A549 (cell line): ENCODE results near the gene CMTM4. TPM values are rescaled to one million over a fixed set of nuclear protein-coding genes. Genes with fewer than 3 reads are reported as not detected.

Source experiments
- ATAC-seq, 2 experiments: fragments of 200-7000 bp in 1 of 2; fragments of >200 bp in 1 of 2; cut with Nextera tagmentation in 1 of 2; cut with Tn5 transposase in 1 of 2; 3 replicates each; pipeline versions ENCODE4 v1.8.0 to v1.9.1; 2018 to 2020; ENCODE audit warnings: mild to moderate bottlenecking in 1 of 2, moderate library complexity in 1 of 2
- CTCF ChIA-PET: fragments of 300-600 bp; sonication (Branson Sonifier 250); formaldehyde crosslinking; extraction: SDS; loops from one replicate; lab custom pipeline; 2021; ENCODE audit warnings: antibody characterized with exemption, inconsistent platforms; lab: Yijun Ruan, JAX
- POLR2A ChIA-PET: fragments of 350-600 bp; formaldehyde crosslinking; extraction: SDS; loops from one replicate; lab custom pipeline; 2021; ENCODE audit warnings: antibody characterized with exemption, inconsistent platforms; lab: Yijun Ruan, JAX
- DNase-seq, 2 experiments: peaks; one replicate each; pipeline versions ENCODE4 v3.0.0 to v3.0.0-alpha.2; 2011 to 2016; ENCODE audit warnings: low read depth in 1 of 2, low spot score in 1 of 2
- FAIRE-seq: peaks from 2 replicates; lab custom pipeline; 2011; peaks lifted over from hg19 to GRCh38; lab: Jason Lieb, UNC
- H3K27ac ChIP-seq, 2 experiments: fragments of >200 bp; sonication (Bioruptor Twin); formaldehyde crosslinking; 3 replicates each; pipeline ENCODE4 v1.5.1; 2016 to 2017
- H3K4me1 ChIP-seq: fragments of >200 bp; sonication (Bioruptor Twin); formaldehyde crosslinking; 3 replicates; pipeline ENCODE4 v1.6.1; 2016
- H3K4me2 ChIP-seq: fragments of >200 bp; sonication (Bioruptor Twin); formaldehyde crosslinking; 3 replicates; pipeline ENCODE4 v1.6.1; 2016
- H3K4me3 ChIP-seq: fragments of >200 bp; sonication (Bioruptor Twin); formaldehyde crosslinking; 3 replicates; pipeline ENCODE4 v1.5.1; 2016
- H3K9me3 ChIP-seq: fragments of >200 bp; sonication (Bioruptor Twin); formaldehyde crosslinking; 3 replicates; pipeline ENCODE4 v1.6.1; 2016
- CHD2 ChIP-seq: fragments of 150-350 bp; IDR thresholded peaks from 2 replicates; pipeline ENCODE4 v1.6.1; 2014; ENCODE audit warnings: low read length; ENCODE audit not compliant: partially characterized antibody
- EHF ChIP-seq: fragments of 250-450 bp; sonication (Bioruptor Pico); IDR thresholded peaks from 2 replicates; pipeline ENCODE4 v1.5.0; 2020; ENCODE audit warnings: mild to moderate bottlenecking
- EP300 ChIP-seq, 2 experiments: fragments of >200 bp; sonication (Bioruptor Twin); formaldehyde crosslinking; IDR thresholded peaks; 2 replicates in 1 of 2; 3 replicates in 1 of 2; pipeline ENCODE4 v1.6.1; 2016 to 2017
- FOXS1 ChIP-seq: fragments of 250-450 bp; sonication (Bioruptor Pico); IDR thresholded peaks from 2 replicates; pipeline ENCODE4 v1.5.0; 2020; ENCODE audit warnings: mild to moderate bottlenecking, moderate library complexity
- HES2 ChIP-seq: fragments of >200 bp; sonication (Bioruptor Twin); formaldehyde crosslinking; IDR thresholded peaks from 2 replicates; pipeline ENCODE4 v1.6.1; 2016
- HEYL ChIP-seq: fragments of 250-450 bp; sonication (Bioruptor Pico); IDR thresholded peaks from 2 replicates; pipeline ENCODE4 v1.8.0; 2021; ENCODE audit warnings: mild to moderate bottlenecking, moderate library complexity
- HOXA7 ChIP-seq: fragments of 250-450 bp; sonication (Bioruptor Pico); IDR thresholded peaks from 2 replicates; pipeline ENCODE4 v1.5.0; 2020; ENCODE audit warnings: mild to moderate bottlenecking, moderate library complexity
- JUNB ChIP-seq: fragments of >200 bp; sonication (Bioruptor Twin); formaldehyde crosslinking; IDR thresholded peaks from 2 replicates; pipeline ENCODE4 v1.6.1; 2016
- KDM1A ChIP-seq: fragments of 200-600 bp; sonication (generic); IDR thresholded peaks from 2 replicates; pipeline ENCODE4 v1.6.1; 2016; ENCODE audit warnings: low read depth, mild to moderate bottlenecking
- MAFK ChIP-seq: fragments of 450-650 bp; IDR thresholded peaks from 2 replicates; pipeline ENCODE4 v1.6.1; 2014; ENCODE audit not compliant: partially characterized antibody
- NFE2L2 ChIP-seq: fragments of 150-350 bp; conservative IDR thresholded peaks from 2 replicates; pipeline ENCODE4 v1.6.1; 2014; ENCODE audit warnings: low read length
- NPAS2 ChIP-seq: fragments of 250-450 bp; sonication (Bioruptor Pico); IDR thresholded peaks from 2 replicates; pipeline ENCODE4 v1.8.0; 2022; ENCODE audit warnings: mild to moderate bottlenecking, moderate library complexity, borderline replicate concordance
- PHF8 ChIP-seq: fragments of 200-600 bp; sonication (generic); IDR thresholded peaks from 2 replicates; pipeline ENCODE4 v1.6.1; 2016; ENCODE audit warnings: low read depth, mild to moderate bottlenecking, antibody characterized with exemption, moderate library complexity, borderline replicate concordance
- POLR2AphosphoS2 ChIP-seq: conservative IDR thresholded peaks from 2 replicates; pipeline ENCODE4 v1.6.1; 2012; ENCODE audit warnings: low read length, improper control_type of control experiment, inconsistent platforms
- RARB ChIP-seq: fragments of 250-450 bp; sonication (Bioruptor Pico); IDR thresholded peaks from 2 replicates; pipeline ENCODE4 v1.8.0; 2021; ENCODE audit warnings: mild to moderate bottlenecking, moderate library complexity
- REST ChIP-seq: fragments of 200-600 bp; sonication (generic); IDR thresholded peaks from 2 replicates; pipeline ENCODE4 v1.6.1; 2016; ENCODE audit warnings: antibody characterized with exemption, mild to moderate bottlenecking, moderate library complexity
- RNF2 ChIP-seq: fragments of 200-600 bp; sonication (generic); IDR thresholded peaks from 2 replicates; pipeline ENCODE4 v1.6.1; 2016; ENCODE audit warnings: low read depth, mild to moderate bottlenecking, antibody characterized with exemption, moderate library complexity, borderline replicate concordance
- SMC3 ChIP-seq: fragments of >200 bp; sonication (Bioruptor Twin); formaldehyde crosslinking; IDR thresholded peaks from 3 replicates; pipeline ENCODE4 v1.6.1; 2018; ENCODE audit warnings: inconsistent platforms
- ZC3H11A ChIP-seq: fragments of 450-650 bp; IDR thresholded peaks from 2 replicates; pipeline ENCODE4 v1.6.1; 2014; ENCODE audit warnings: antibody characterized with exemption, mild to moderate bottlenecking
- ZFP36 ChIP-seq: fragments of 450-650 bp; IDR thresholded peaks from 2 replicates; pipeline ENCODE4 v1.6.1; 2014; ENCODE audit warnings: borderline replicate concordance; ENCODE audit not compliant: partially characterized antibody
- whole genome bisulfite sequencing: methylation state at CpG from one replicate; pipeline ENCODE4 v1.1.6; 2017; ENCODE audit errors: missing lambda C conversion rate; 5-methylcytosine and 5-hydroxymethylcytosine counted together
- polyA plus RNA-seq, 4 experiments: library from polyadenylated mRNA; depleted of rRNA in 3 of 4; stranded (reverse); fragments of >200 nt; fragmentation: RNase III in 1 of 4; extraction: RNeasy Plus Mini Kit Qiagen cat#74134 plus additional on column Dnase treatment in 1 of 4; gene quantifications; 2 replicates in 3 of 4; 3 replicates in 1 of 4; pipeline ENCODE4 v1.2.3, GENCODE V29; 2011 to 2017
- TF ChIP-seq, protein P1 (sequence below): fragments of 450-650 bp; IDR thresholded peaks from 2 replicates; pipeline ENCODE4 v1.6.1; 2014; ENCODE audit warnings: antibody characterized with exemption
- TF ChIP-seq, protein P2 (sequence below): IDR thresholded peaks from 2 replicates; pipeline ENCODE4 v1.6.1; 2012

CMTM4 gene
- polyA plus RNA-seq, 2 of the 4 experiments (the other 2 are of a cell fraction): 24.8 to 58.6 TPM

- no peak for FAIRE-seq
- ChIA-PET POLR2A (no interaction called here), CTCF (interaction anchor here (1.0 to 4.0 kb wide), 6 partner anchors 8 to 294 kb away, joined by 3 to 24 read pairs (median 4); no protein-coding TSS in a partner anchor)
- H3K9me3 ChIP-seq: no peaks in the 10 kb centered on the region
- no peak within 1 kb of the TSS for H3K4me3 ChIP-seq
- TF ChIP-seq HES2 (no peak), MAFK (no peak), EHF (CRISPR knock-in tag) (no peak), RARB (CRISPR knock-in tag) (no peak)
- TF ChIP-seq, protein P1, sequence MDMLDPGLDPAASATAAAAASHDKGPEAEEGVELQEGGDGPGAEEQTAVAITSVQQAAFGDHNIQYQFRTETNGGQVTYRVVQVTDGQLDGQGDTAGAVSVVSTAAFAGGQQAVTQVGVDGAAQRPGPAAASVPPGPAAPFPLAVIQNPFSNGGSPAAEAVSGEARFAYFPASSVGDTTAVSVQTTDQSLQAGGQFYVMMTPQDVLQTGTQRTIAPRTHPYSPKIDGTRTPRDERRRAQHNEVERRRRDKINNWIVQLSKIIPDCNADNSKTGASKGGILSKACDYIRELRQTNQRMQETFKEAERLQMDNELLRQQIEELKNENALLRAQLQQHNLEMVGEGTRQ: no peak
- no peak within 1 kb of the TSS for H3K27ac ChIP-seq
- H3K4me1 ChIP-seq: no peaks in the 10 kb centered on the region
- WGBS: 91% methylated on average over 77 of the region's 77 CpGs
- no peak for DNase-seq
- H3K4me2 ChIP-seq: no peak within 1 kb of the TSS
- ATAC-seq: no peak
Measured at GRCh38 chr16:66578651-66579531, 117.7 kb downstream of the CMTM4 start, which contains the start of gene CMTM2. TSS of gene CMTM2 (plus strand) at chr16:66579463. CDS start at chr16:66579608, 145 bp downstream.

DNA sequence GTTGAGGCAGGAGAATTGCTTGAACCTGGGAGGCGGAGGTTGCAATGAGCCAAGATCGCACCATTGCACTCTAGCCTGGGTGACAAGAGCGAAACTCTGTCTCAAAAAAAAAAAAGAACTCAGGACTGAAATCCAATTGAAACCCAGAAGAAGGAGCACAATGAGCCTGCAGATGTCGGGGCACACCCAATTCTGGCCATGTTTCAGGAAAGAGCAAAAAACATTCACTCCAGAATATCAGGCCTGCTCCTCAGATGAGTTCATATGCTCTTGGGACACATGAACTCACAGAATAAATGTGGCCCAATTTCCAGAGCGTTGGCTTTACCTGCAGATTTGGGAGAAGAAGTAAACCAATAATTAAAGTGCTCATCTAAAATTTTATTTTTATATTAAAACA lies 120.2 kb downstream of the CMTM4 start:
- POLR2A ChIA-PET: no interaction called here
- Histone ChIP-seq H3K9me3 (no peaks in the 10 kb centered on the region), H3K4me2 (no peak overlapping the region), H3K27ac (no peak overlapping the region), H3K4me1 (no peaks in the 10 kb centered on the region), H3K4me3 (no peak overlapping the region)
- 92% methylated on average over 5 of the region's 5 CpGs for WGBS
- TF ChIP-seq HES2 (no peak), ZFP36 (no peak), EP300 (IDR thresholded peaks at IDR 0.05) (no peak), ZC3H11A (no peak)
- CTCF ChIA-PET: interaction anchor here (1.4 to 2.9 kb wide), 3 partner anchors 13 to 21 kb away, joined by 3 to 9 read pairs (median 8); no protein-coding TSS in a partner anchor
- DNase-seq: no peak
- no peak for FAIRE-seq
- no peak for ATAC-seq

- H3K4me3 ChIP-seq: no peak overlapping the region
- FAIRE-seq: no peak
- H3K9me3 ChIP-seq: no peaks in the 10 kb centered on the region
- 87% methylated on average over 3 of the region's 3 CpGs for WGBS
- no peak for ATAC-seq
- POLR2A ChIA-PET: interaction anchor here (1.1 kb wide), 1 partner anchor 23 kb away, joined by 3 read pairs; the partner anchor contains the start of gene CKLF
- DNase-seq: no peak
- TF ChIP-seq, protein P2, sequence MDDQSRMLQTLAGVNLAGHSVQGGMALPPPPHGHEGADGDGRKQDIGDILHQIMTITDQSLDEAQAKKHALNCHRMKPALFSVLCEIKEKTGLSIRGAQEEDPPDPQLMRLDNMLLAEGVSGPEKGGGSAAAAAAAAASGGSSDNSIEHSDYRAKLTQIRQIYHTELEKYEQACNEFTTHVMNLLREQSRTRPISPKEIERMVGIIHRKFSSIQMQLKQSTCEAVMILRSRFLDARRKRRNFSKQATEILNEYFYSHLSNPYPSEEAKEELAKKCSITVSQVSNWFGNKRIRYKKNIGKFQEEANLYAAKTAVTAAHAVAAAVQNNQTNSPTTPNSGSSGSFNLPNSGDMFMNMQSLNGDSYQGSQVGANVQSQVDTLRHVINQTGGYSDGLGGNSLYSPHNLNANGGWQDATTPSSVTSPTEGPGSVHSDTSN: no peak
- no peak for TF ChIP-seq POLR2AphosphoS2
- TF ChIP-seq FOXS1 (CRISPR knock-in tag): no peak
- TF ChIP-seq KDM1A: no peak
- TF ChIP-seq NFE2L2: no peak
- TF ChIP-seq SMC3: no peak
- no peak for TF ChIP-seq CHD2
- TF ChIP-seq, protein P1: no peak
- TF ChIP-seq HEYL (CRISPR knock-in tag): no peak
- TF ChIP-seq REST: no peak
- TF ChIP-seq PHF8: no peak
- no peak for TF ChIP-seq RNF2
- no peak for TF ChIP-seq HOXA7 (CRISPR knock-in tag)
- TF ChIP-seq JUNB: no peak
- no peak for TF ChIP-seq RARB (CRISPR knock-in tag)
- no peak for TF ChIP-seq NPAS2 (CRISPR knock-in tag)
- TF ChIP-seq, all 56 proteins: peak for 0
- CTCF ChIA-PET: interaction anchor here (1.1 to 3.2 kb wide), 7 partner anchors 12 to 256 kb away, joined by 3 to 13 read pairs (median 4); partner anchors contain the start of gene NAE1
- H3K4me2 ChIP-seq: no peak overlapping the region
- no peak overlapping the region for H3K27ac ChIP-seq
- peaks cover 7% of the 10 kb centered on the region for H3K4me1 ChIP-seq
Measured at GRCh38 chr16:66575060-66575459, 121.5 kb downstream of the CMTM4 start.
